ENCODE measurements around the gene PSG3.
"Not testable (repeated sequence)": the region's sequence is repeated elsewhere in the genome, so short reads cannot be mapped to it uniquely, and the experiment has no call there.

PSG3 gene

DNA sequence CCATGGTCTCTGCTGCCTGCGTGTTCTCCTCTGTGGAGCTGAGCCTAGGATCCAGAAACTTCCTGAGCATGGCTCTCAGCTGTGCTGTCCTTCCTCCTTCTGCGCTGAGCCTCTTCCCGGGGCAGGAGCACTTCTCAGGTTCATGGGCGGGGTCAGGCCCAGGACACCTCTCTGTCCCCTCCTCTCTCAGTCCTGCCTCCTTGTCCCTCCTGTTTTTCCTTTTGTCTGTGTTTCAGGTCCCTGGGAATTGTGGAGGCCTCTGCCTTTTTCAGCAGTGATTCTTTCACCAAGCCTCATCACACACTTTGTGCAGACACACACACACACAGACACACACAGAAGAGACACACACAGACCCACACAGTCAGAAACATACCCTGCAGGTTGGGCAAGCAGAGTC, at the start of gene PSG3:
PSG3 (minus strand) TSS at position 101 of the 400 bp plus-strand sequence; CDS start at position 4, 97 bp downstream.
- H3K27ac ChIP-seq, result not testable (repeated sequence)

DNA sequence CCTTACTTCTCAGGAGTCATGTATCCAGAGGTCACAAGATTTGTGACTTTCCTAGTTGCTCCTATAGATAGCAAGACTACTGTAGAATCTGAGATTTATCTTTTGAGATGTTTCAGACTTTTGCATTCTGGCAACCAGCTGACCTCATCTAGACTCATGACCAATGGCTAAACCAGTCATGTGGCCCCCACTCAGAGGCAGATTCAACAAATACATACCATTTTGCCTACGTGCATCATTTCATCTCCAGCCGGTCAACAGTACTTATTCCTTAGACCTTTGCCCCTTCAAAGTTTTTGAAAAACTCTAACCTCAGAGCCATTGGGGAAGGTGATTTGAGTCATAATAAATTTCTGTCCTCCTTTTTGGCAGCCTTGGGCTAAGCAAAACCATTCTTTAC, 48.5 kb upstream of the PSG3 start:
- H3K27ac ChIP-seq, result not testable (repeated sequence)

DNA sequence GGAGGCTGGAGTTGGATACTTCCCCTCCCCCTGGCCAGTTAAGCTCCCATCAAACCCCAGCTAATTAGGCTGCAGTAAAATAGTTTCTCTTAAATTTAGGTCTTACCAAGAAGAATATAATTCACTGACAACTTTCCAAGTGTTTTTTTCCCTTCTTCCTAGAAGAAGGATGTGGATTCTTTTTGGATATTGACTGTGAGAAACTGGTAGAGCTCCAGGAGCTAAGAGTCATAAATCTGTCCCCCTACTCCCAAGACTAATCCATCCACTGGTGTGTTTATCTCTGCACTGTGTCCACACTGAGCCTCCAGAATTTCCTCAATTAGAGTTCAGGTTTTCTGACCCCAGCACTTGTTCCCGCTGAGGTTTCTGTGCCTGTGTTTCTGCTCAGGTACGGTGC, 47.5 kb upstream of the PSG3 start:
- not testable (repeated sequence) for H3K27ac ChIP-seq

DNA sequence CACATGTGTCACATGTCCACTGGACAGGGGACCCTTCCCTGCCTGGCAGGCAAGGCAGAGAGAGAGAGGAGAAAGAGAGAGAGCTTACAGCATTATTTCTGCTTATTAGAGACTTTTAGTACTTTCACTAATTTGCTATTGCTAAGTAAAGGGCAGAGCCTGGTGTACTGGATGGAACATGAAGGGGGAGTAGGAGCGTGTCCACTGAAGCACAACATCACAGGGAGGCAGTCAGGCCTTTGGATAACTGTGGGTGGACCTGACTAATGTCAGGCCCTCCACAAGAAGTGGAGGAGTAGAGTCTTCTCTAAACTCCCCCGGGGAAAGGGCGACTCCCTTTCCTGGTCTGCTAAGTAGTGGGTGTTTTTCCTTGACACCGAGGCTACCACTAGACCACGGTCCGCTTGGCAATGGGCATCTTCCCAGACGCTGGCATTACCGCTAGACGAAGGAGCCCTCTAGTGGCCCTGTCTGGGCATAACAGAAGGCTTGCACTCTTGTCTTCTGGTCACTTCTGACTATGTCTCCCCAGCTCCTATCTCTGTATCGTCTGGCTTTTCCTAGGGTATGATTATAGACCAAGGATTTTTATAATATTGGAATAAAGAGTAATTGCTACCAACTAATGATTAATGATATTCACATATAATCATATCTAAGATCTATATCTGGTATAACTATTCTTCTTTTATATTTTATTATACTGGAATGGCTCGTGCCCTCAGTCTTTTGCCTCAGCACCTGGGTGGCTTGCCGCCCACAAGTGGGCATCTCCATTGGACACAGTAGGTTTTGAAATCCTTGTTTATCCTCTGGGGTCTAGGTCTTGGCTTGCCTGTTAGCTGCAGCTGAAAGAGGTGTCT, 36.7 kb upstream of the PSG3 start:
- not testable (repeated sequence) for H3K27ac ChIP-seq

DNA sequence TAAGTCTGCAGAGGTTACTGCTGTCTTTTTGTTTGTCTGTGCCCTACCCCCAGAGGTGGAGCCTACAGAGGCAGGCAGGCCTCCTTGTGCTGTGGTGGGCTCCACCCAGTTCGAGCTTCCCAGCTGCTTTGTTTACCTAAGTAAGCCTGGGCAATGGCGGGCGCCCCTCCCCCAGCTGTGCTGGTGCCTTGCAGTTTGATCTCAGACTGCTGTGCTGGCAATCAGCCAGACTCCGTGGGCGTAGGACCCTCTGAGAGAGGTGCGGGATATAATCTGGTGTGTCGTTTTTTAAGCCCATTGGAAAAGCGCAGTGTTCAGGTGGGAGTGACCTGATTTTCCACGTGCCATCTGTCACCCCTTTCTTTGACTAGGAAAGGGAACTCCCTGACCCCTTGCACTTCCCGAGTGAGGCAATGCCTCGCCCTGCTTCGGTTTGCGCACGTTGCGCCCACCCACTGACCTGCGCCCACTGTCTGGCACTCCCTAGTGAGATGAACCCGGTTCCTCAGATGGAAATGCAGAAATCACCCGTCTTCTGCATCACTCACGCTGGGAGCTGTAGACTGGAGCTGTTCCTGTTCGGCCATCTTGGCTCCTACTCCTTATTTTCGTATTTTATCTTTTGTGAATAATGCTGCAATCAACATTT, 34.4 kb upstream of the PSG3 start:
- not testable (repeated sequence) for H3K27ac ChIP-seq

More for the DNA sequence above, 36.7 kb upstream of the PSG3 start:
- TF ChIP-seq, protein P1, sequence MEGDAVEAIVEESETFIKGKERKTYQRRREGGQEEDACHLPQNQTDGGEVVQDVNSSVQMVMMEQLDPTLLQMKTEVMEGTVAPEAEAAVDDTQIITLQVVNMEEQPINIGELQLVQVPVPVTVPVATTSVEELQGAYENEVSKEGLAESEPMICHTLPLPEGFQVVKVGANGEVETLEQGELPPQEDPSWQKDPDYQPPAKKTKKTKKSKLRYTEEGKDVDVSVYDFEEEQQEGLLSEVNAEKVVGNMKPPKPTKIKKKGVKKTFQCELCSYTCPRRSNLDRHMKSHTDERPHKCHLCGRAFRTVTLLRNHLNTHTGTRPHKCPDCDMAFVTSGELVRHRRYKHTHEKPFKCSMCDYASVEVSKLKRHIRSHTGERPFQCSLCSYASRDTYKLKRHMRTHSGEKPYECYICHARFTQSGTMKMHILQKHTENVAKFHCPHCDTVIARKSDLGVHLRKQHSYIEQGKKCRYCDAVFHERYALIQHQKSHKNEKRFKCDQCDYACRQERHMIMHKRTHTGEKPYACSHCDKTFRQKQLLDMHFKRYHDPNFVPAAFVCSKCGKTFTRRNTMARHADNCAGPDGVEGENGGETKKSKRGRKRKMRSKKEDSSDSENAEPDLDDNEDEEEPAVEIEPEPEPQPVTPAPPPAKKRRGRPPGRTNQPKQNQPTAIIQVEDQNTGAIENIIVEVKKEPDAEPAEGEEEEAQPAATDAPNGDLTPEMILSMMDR (IDR thresholded peaks at IDR 0.05), result peak; percentile 87

DNA sequence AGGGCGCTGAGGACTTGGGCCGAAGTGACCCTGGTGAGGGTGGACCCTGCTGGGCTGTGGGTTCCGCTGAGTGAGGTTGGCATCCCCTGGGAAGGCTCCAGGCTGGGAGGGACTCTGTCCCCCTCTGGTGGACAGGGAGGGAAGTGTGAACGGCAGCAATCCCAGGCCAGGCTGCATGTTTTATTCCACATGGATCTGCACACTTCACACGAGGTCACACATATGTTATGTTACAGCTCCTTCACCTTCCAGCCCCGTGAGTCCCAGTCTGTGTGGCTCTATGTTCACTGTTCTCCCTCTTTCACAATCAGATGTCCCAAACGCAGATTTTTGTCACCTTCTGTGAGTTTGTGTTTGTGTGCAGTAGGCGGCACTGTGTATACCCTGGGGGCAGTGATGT, 27.0 kb upstream of the PSG3 start:
- TF ChIP-seq, protein P1 (IDR thresholded peaks at IDR 0.05), result peak; percentile 79
- not testable (repeated sequence) for H3K27ac ChIP-seq

DNA sequence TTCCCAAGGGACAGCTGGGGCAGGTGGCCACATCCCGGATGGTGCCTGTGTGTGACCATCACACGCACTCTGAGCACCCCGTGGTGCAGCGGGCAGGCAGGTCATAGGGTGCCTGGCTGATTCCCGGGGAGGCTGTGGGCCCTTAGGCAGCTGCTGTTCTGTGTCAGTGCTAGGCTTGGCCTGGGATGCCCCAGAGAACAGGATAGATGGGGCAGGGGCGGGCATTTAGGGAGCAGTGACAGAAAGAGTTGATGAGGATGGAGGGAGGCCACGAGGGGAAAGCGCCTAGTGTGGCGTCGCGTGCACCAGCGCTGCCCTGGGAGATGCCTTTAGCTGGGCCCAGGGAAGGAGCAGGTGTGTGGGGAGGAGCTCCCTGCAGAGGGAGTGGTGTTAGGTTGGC, 26.6 kb upstream of the PSG3 start:
- H3K27ac ChIP-seq, result not testable (repeated sequence)

DNA sequence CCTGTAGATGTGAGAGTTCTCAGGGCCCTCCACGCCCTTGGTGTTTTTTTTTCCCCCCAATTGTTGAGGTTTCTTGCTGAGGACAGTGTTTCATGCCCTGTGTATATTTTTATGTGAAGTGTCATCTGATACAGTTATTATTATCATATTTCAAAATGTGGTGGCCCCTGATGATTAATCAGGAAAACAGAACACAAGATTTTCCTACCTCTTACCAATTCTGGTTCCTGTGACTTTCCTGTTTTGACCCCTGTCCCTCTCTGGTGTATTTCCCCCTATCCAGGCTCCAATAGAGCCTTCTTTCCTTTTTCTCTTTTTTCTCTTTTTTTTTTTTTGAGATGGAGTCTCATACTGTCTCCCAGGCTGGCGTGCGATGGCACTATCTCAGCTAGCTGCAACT, 24.6 kb upstream of the PSG3 start:
- no peak for TF ChIP-seq ZFX (IDR thresholded peaks at IDR 0.05; ENCODE audit: borderline replicate concordance)
- TF ChIP-seq, protein P1 (IDR thresholded peaks at IDR 0.05), result no peak
- no peak overlapping the region for H3K27ac ChIP-seq

DNA sequence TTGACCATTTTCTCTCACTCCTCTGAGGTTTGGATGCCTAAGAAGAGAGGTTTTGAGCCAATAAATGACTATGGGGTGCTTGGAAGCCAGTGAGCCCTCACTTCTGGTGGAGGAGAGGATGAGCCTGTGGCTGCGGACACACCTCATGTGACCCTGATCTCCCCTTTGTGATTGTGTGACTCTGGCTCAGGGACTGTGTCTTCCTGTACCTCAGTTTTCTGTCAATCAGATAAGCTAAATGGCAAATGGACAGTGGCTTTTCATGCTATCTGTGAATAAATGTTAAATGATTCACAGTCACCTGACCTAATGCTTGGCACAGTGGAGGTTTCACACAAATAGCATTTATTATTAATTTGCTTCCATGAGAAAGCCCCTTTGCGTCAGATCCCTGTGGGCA, 22.5 kb upstream of the PSG3 start:
- TF ChIP-seq, protein P1 (IDR thresholded peaks at IDR 0.05), result no peak
- no peak for TF ChIP-seq ZFX (IDR thresholded peaks at IDR 0.05; ENCODE audit: borderline replicate concordance)
- no peak overlapping the region for H3K27ac ChIP-seq

DNA sequence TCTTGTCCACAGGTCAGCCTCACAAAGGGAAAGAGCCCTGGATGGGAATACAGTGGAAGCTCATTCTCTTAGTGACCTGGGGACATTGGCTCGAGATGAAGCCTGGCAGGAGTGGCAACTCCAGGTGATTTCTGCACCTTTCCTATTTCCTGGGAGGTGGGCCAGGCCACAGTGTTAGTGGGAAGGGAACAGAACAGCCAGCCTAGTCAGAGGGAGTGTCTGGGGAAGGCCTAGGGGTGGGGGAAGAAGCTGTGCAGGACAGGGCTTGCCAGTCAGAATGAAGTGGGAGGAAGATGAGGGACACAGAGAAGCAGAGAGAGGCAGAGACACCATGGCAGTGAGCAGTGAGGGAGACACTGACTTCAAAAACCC, 21.6 kb upstream of the PSG3 start:
- H3K27ac ChIP-seq, result not testable (repeated sequence)

DNA sequence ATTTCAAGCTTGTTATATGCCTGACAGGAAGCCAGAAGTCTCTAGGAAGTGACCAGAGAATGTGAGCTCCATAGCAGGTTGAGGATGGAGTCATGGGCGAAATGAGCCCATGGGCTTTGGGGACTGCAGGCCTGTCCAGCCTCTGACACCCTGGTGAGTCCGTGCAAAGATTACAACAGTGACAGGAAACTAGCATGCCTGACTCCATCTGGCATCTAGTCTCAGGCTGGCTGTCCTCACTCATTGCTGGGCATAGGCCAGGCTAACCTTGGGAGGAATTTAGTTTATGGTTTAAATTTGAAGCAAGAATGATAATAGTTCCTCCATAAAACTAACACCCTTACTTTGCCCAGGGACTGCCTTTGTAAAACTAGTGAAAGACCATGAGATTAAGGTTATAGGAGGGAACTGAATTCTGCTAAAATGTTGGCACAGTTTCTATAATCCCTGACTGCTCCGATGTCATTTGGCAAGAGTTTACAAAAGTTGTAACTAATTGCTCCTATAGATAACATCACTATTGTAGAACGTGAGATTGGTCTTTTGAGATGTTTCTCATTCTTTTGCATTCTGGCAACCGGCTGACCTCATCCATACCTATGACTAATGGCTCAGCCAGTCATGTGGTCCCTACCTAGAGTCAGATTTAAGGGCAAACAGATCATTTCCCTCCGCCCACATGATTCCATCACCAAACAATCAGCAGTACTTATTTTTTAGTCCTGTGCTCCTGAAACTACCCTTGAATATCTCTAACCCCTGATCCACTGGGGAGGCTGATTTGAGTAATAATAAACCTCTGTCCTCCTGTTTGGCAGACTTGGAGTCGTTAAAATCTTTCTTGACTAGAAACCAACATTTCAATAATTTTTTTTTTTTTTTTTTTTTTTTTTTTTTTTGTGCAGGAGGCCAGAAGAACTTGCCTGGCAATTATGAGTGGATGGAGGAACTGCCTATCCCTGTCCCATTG, 21.0 kb upstream of the PSG3 start:
- H3K27ac ChIP-seq, result not testable (repeated sequence)
